HepG2 (cell line): ENCODE results near the gene RMRP. TPM values are rescaled to one million over a fixed set of nuclear protein-coding genes. Genes with fewer than 3 reads are reported as not detected.

ENCODE experiments used
- E2F1 ChIP-seq: sonication (generic); formaldehyde crosslinking; IDR thresholded peaks from 2 replicates; pipeline ENCODE4 v1.5.0; 2020; ENCODE audit warnings: missing genetic modification reagents
- E2F2 ChIP-seq: sonication (generic); formaldehyde crosslinking; IDR thresholded peaks from 2 replicates; pipeline ENCODE4 v1.4.0; 2020; ENCODE audit warnings: missing genetic modification reagents, borderline replicate concordance
- ELF1 ChIP-seq: sonication (generic); formaldehyde crosslinking; IDR thresholded peaks from 2 replicates; pipeline ENCODE4 v1.4.0; 2020; ENCODE audit warnings: missing genetic modification reagents
- EP300 ChIP-seq, 3 experiments: sonication (generic) in 1 of 3; formaldehyde crosslinking in 1 of 3; IDR thresholded peaks; 2 replicates each; pipeline versions ENCODE4 v1.5.1 to v1.6.1; 2011 to 2020; ENCODE audit warnings: low read depth in 2 of 3, low read length in 2 of 3, borderline replicate concordance in 1 of 3, improper control_type of control experiment in 1 of 3, mild to moderate bottlenecking in 1 of 3, missing genetic modification reagents in 1 of 3, moderate library complexity in 1 of 3
- MAFK ChIP-seq, 2 experiments: IDR thresholded peaks in 1 of 2; conservative IDR thresholded peaks in 1 of 2; 2 replicates each; pipeline ENCODE4 v1.6.1; 2011; ENCODE audit warnings: improper control_type of control experiment in 2 of 2, low read length in 2 of 2
- NR3C1 ChIP-seq: sonication (generic); formaldehyde crosslinking; IDR thresholded peaks from 2 replicates; pipeline ENCODE4 v1.4.0; 2020; ENCODE audit warnings: missing genetic modification reagents
- PLRG1 ChIP-seq: fragments of 450-650 bp; conservative IDR thresholded peaks from 2 replicates; pipeline ENCODE4 v1.6.1; 2016
- RBM39 ChIP-seq: fragments of 200-400 bp; formaldehyde crosslinking; IDR thresholded peaks from one replicate; pipeline ENCODE4 v1.6.1; 2018; ENCODE audit warnings: antibody characterized with exemption, mild to moderate bottlenecking, low read depth, low read length; ENCODE audit not compliant: poor library complexity, severe bottlenecking
- SCMH1 ChIP-seq: sonication (generic); formaldehyde crosslinking; IDR thresholded peaks from 2 replicates; pipeline ENCODE4 v1.9.0; 2021; ENCODE audit warnings: missing genetic modification reagents, mild to moderate bottlenecking, borderline replicate concordance
- SMAD1 ChIP-seq: sonication (generic); formaldehyde crosslinking; IDR thresholded peaks from 2 replicates; pipeline ENCODE4 v1.4.0; 2020; ENCODE audit warnings: missing genetic modification reagents, low read depth, mild to moderate bottlenecking, borderline replicate concordance
- SOX6 ChIP-seq, 2 experiments: fragments of 450-650 bp in 1 of 2; sonication (generic) in 1 of 2; formaldehyde crosslinking in 1 of 2; IDR thresholded peaks; 2 replicates each; pipeline versions ENCODE4 v1.4.0 to v1.6.1; 2017 to 2020; ENCODE audit warnings: antibody characterized with exemption in 1 of 2, mild to moderate bottlenecking in 1 of 2, missing genetic modification reagents in 1 of 2
- SRF ChIP-seq: IDR thresholded peaks from 2 replicates; pipeline ENCODE4 v1.6.1; 2011; ENCODE audit warnings: mild to moderate bottlenecking, low read depth, low read length, moderate library complexity
- TP53 ChIP-seq: sonication (generic); formaldehyde crosslinking; conservative IDR thresholded peaks from 2 replicates; pipeline ENCODE4 v1.4.0; 2020; ENCODE audit warnings: missing genetic modification reagents
- ZBTB20 ChIP-seq: sonication (generic); formaldehyde crosslinking; IDR thresholded peaks from 2 replicates; pipeline ENCODE4 v1.8.1; 2023; ENCODE audit warnings: missing genetic modification reagents, low read depth, mild to moderate bottlenecking, borderline replicate concordance
- ZNF280B ChIP-seq: sonication (generic); formaldehyde crosslinking; IDR thresholded peaks from 2 replicates; pipeline ENCODE4 v1.5.0; 2020; ENCODE audit warnings: missing genetic modification reagents, mild to moderate bottlenecking, borderline replicate concordance
- ZNF619 ChIP-seq: sonication (generic); formaldehyde crosslinking; IDR thresholded peaks from 2 replicates; pipeline ENCODE4 v1.4.0; 2020; ENCODE audit warnings: mild to moderate bottlenecking, missing genetic modification reagents
- ZNF678 ChIP-seq: sonication (generic); formaldehyde crosslinking; IDR thresholded peaks from 2 replicates; pipeline ENCODE4 v1.4.0; 2020; ENCODE audit warnings: mild to moderate bottlenecking, missing genetic modification reagents
- ZNF737 ChIP-seq: sonication (generic); formaldehyde crosslinking; IDR thresholded peaks from 2 replicates; pipeline ENCODE4 v1.5.0; 2020; ENCODE audit warnings: missing genetic modification reagents, mild to moderate bottlenecking, borderline replicate concordance
- ZNF790 ChIP-seq: sonication (generic); formaldehyde crosslinking; IDR thresholded peaks from 2 replicates; pipeline ENCODE4 v1.8.0; 2022; ENCODE audit warnings: missing genetic modification reagents, mild to moderate bottlenecking, borderline replicate concordance
- ZNF878 ChIP-seq: sonication (generic); formaldehyde crosslinking; IDR thresholded peaks from 2 replicates; pipeline ENCODE4 v1.8.1; 2023; ENCODE audit warnings: mild to moderate bottlenecking, missing genetic modification reagents, moderate library complexity
- polyA plus RNA-seq, 8 experiments: library from polyadenylated mRNA; depleted of rRNA in 3 of 8; stranded (reverse) in 7 of 8; unstranded in 1 of 8; fragments of >200 nt; fragmentation: Illumina TruSeq in 4 of 8; extraction: Trizol in 4 of 8; gene quantifications; 2 replicates each; pipeline versions ENCODE4 v1.2.1 to v1.2.3, GENCODE V29; 2011 to 2016; ENCODE audit warnings: low read depth in 4 of 8, missing spikeins in 1 of 8, mixed read lengths in 1 of 8; ENCODE audit not compliant: insufficient read depth in 1 of 8
- total RNA-seq, 5 experiments: library from RNA; depleted of rRNA; stranded (reverse); fragments of >200 nt; fragmentation: Illumina TruSeq; extraction: Trizol; gene quantifications; 2 replicates each; pipeline ENCODE4 v1.2.3, GENCODE V29; 2016; ENCODE audit warnings: low read depth in 1 of 5
- TF ChIP-seq, protein P1 (sequence below): sonication (generic); formaldehyde crosslinking; IDR thresholded peaks from 2 replicates; pipeline ENCODE4; 2020; ENCODE audit warnings: missing genetic modification reagents, mild to moderate bottlenecking, borderline replicate concordance

Gene RMRP
- total and polyA plus RNA-seq, 2 of the 13 experiments (the other 11 are each of a cell fraction or from before 2014, with no cell fraction given): 51.4 to 4,025 TPM

DNA sequence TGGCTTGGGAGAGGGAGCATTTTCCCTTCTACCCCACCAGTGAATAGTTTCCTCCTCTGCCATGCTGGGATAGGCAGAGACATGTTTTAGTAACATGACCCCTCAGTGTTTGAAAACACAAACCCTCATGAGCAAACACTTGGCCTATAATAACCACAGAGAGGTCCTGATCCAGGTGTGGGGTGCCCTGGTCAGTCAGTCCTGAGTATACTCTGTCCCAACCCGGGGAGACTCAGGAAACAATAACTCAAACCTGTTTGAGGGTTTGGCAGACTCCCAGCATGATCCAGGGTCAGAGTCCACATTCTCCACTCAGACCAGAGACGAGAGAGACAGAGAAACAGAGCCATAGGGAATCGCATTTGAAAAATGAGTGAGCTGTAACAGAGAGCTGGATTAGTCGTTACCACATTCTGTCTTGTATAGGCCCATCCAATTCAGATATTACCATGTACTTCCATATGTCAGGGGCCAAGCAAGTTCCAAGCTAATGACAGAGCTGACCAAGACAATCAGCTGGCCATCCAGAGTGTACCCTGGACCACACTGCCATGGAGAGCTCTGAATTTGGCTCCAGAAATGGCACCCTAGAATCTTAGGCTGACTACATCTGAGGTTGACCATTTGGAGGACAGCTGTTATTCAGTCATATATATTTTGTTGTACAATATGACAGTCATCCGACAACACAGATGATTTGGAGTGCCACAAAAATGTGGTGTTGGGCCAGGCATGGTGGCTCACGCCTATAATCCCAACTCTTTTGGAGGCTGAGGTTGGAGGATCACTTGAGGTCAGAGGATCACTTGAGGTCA lies 11.7 kb upstream of the RMRP start (continued):
- TF ChIP-seq E2F2 (no peak), ZNF280B (CRISPR knock-in tag) (no peak), RBM39 (no peak), E2F1 (CRISPR knock-in tag) (no peak), ELF1 (CRISPR knock-in tag) (peak; percentile 17; the same call in 1 of the 2 replicates), TP53 (CRISPR knock-in tag) (no peak), ZNF790 (no peak), SRF (no peak), ZNF878 (CRISPR knock-in tag) (no peak), ZNF678 (no peak), ZNF737 (CRISPR knock-in tag) (no peak), ZNF619 (CRISPR knock-in tag) (no peak), NR3C1 (CRISPR knock-in tag) (no peak), SCMH1 (CRISPR knock-in tag) (no peak), SOX6 (IDR thresholded peaks at IDR 0.05) (no peak), SOX6 (CRISPR knock-in tag; IDR thresholded peaks at IDR 0.05) (peak; percentile 89), SMAD1 (no peak), MAFK (conservative IDR thresholded peaks at IDR 0.05 in 1 of 2, IDR thresholded peaks at IDR 0.05 in 1 of 2; ENCODE audit: low read length in 2 of 2) (no peak), EP300 (IDR thresholded peaks at IDR 0.05; ENCODE audit: low read depth in 2 of 2, low read length in 2 of 2) (peak in 1 of 2 experiments; percentile 70; a peak in 2 of 4 replicates), EP300 (CRISPR knock-in tag; IDR thresholded peaks at IDR 0.05; ENCODE audit: borderline replicate concordance) (peak; percentile 23; the same call in 1 of the 2 replicates), ZBTB20 (CRISPR knock-in tag) (peak; percentile 80; the same call in 1 of the 2 replicates), PLRG1 (no peak)
- TF ChIP-seq, protein P1, sequence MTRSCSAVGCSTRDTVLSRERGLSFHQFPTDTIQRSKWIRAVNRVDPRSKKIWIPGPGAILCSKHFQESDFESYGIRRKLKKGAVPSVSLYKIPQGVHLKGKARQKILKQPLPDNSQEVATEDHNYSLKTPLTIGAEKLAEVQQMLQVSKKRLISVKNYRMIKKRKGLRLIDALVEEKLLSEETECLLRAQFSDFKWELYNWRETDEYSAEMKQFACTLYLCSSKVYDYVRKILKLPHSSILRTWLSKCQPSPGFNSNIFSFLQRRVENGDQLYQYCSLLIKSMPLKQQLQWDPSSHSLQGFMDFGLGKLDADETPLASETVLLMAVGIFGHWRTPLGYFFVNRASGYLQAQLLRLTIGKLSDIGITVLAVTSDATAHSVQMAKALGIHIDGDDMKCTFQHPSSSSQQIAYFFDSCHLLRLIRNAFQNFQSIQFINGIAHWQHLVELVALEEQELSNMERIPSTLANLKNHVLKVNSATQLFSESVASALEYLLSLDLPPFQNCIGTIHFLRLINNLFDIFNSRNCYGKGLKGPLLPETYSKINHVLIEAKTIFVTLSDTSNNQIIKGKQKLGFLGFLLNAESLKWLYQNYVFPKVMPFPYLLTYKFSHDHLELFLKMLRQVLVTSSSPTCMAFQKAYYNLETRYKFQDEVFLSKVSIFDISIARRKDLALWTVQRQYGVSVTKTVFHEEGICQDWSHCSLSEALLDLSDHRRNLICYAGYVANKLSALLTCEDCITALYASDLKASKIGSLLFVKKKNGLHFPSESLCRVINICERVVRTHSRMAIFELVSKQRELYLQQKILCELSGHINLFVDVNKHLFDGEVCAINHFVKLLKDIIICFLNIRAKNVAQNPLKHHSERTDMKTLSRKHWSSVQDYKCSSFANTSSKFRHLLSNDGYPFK: no peak
